Activated CD4-positive, CD25-positive, alpha-beta regulatory T cell (primary cell): ENCODE measurements around the gene IFNK.
"Not testable (repeated sequence)": the region's sequence is repeated elsewhere in the genome, so short reads cannot be mapped to it uniquely, and the experiment has no call there.

ENCODE experiments used
- DNase-seq, 4 experiments: peaks; one replicate each; lab custom pipeline; 2025; lab: John Stamatoyannopoulos, UW

The IFNK gene

GRCh38 chr9:27524236-27524635 lies at the start of gene IFNK:
IFNK (plus strand) TSS chr9:27524290; CDS start chr9:27524337, 47 bp downstream.
- no peak for DNase-seq

GRCh38 chr9:27474305-27474704 lies 49.8 kb upstream of the IFNK start:
- no peak for DNase-seq

- DNase-seq: no peak
Measured at GRCh38 chr9:27475057-27475595, 49.0 kb upstream of the IFNK start.

GRCh38 chr9:27476870-27477515 lies 47.1 kb upstream of the IFNK start:
- DNase-seq: no peak

- DNase-seq: no peak
Measured at GRCh38 chr9:27478322-27478721, 45.8 kb upstream of the IFNK start.

GRCh38 chr9:27482709-27483108 lies 41.4 kb upstream of the IFNK start:
- DNase-seq: no peak

- no peak for DNase-seq
Measured at GRCh38 chr9:27483576-27483975, 40.5 kb upstream of the IFNK start.

- DNase-seq: no peak
Measured at GRCh38 chr9:27485158-27485557, 38.9 kb upstream of the IFNK start.

GRCh38 chr9:27487128-27487640 lies 36.9 kb upstream of the IFNK start:
- DNase-seq: no peak

GRCh38 chr9:27487927-27488326 lies 36.2 kb upstream of the IFNK start:
- no peak for DNase-seq

GRCh38 chr9:27489087-27489876 lies 34.8 kb upstream of the IFNK start:
- no peak for DNase-seq

- no peak for DNase-seq
Measured at GRCh38 chr9:27491154-27491553, 32.9 kb upstream of the IFNK start.

- DNase-seq: no peak
Measured at GRCh38 chr9:27495480-27496134, 28.5 kb upstream of the IFNK start.

GRCh38 chr9:27496135-27496504 lies 28.0 kb upstream of the IFNK start:
- no peak for DNase-seq

GRCh38 chr9:27497883-27498417 lies 26.1 kb upstream of the IFNK start:
- DNase-seq: no peak

- no peak for DNase-seq
Measured at GRCh38 chr9:27499451-27499850, 24.6 kb upstream of the IFNK start.

- DNase-seq: not testable (repeated sequence)
Measured at GRCh38 chr9:27500902-27501301, 23.2 kb upstream of the IFNK start.

- no peak for DNase-seq
Measured at GRCh38 chr9:27503623-27504022, 20.5 kb upstream of the IFNK start.

- no peak for DNase-seq
Measured at GRCh38 chr9:27504259-27504658, 19.8 kb upstream of the IFNK start.

- no peak for DNase-seq
Measured at GRCh38 chr9:27505744-27506161, 18.3 kb upstream of the IFNK start.

GRCh38 chr9:27506981-27507380 lies 17.1 kb upstream of the IFNK start:
- DNase-seq: no peak

- no peak for DNase-seq
Measured at GRCh38 chr9:27510780-27511179, 13.3 kb upstream of the IFNK start.
